Left ventricle myocardium inferior (tissue), 1 donor: ENCODE data around the gene MTX2. TPM values are rescaled to one million over a fixed set of nuclear protein-coding genes. Genes with fewer than 3 reads are reported as not detected.
"Not testable (repeated sequence)": the region's sequence is repeated elsewhere in the genome, so short reads cannot be mapped to it uniquely, and the experiment has no call there.

Source experiments
- DNase-seq: peaks from one replicate; pipeline ENCODE4 v3.0.0-alpha.2; 2020
- H3K27ac ChIP-seq: fragments of 200-600 bp; replicated peaks from 2 replicates; pipeline ENCODE4 v1.8.0; 2021
- H3K27me3 ChIP-seq: fragments of 200-600 bp; 2 replicates; pipeline ENCODE4 v1.8.0; 2021; ENCODE audit warnings: low read depth
- H3K36me3 ChIP-seq: fragments of 200-600 bp; 2 replicates; pipeline ENCODE4 v1.8.0; 2021
- H3K4me1 ChIP-seq: fragments of 200-600 bp; 2 replicates; pipeline ENCODE4 v1.8.0; 2021
- H3K4me3 ChIP-seq: fragments of 200-600 bp; 2 replicates; pipeline ENCODE4 v1.8.0; 2021; ENCODE audit warnings: mild to moderate bottlenecking, moderate library complexity
- H3K9me3 ChIP-seq: fragments of 200-600 bp; replicated peaks from 2 replicates; pipeline ENCODE4 v1.8.0; 2021
- CTCF ChIP-seq: fragments of 200-600 bp; IDR thresholded peaks from 2 replicates; pipeline ENCODE4 v1.8.0; 2021; ENCODE audit warnings: antibody characterized with exemption, mild to moderate bottlenecking, borderline replicate concordance
- intact Hi-C: fragments of 100-400 bp; cut with micrococcal nuclease; formaldehyde crosslinking; loops from one replicate; pipeline ENCODE4 v1.11.0; 2022
- total RNA-seq: library from RNA; stranded (reverse); fragmentation: NEBNext Ultra II Directional; extraction: Animal tissue kit (Norgen Biotek cat#: 25700); gene quantifications from one replicate; pipeline ENCODE4 v1.2.1, GENCODE V29; 2021
- donor health status: DM: no; HTN: yes; CAD: no; lungs with severe emphysema.

MTX2 gene
- total RNA-seq, 1 donor from 2014 or later = 52.0 TPM

GRCh38 chr2:176339208-176339607 lies 70.0 kb downstream of the MTX2 start:
- no peaks in the 10 kb centered on the region for H3K4me1 ChIP-seq
- intact Hi-C loops = no loop called here
- no peak overlapping the region for H3K4me3 ChIP-seq
- no peaks in the 10 kb centered on the region for H3K9me3 ChIP-seq
- no peak overlapping the region for H3K27ac ChIP-seq
- H3K27me3 ChIP-seq = no peaks in the 10 kb centered on the region
- no peak for DNase-seq
- H3K36me3 ChIP-seq = peaks cover 27% of the 10 kb centered on the region
- TF ChIP-seq CTCF = no peak

- intact Hi-C loops = no loop called here
- Histone ChIP-seq H3K27me3 (no peaks in the 10 kb centered on the region), H3K4me3 (no peak overlapping the region), H3K36me3 (no peaks in the 10 kb centered on the region), H3K27ac (no peak overlapping the region), H3K4me1 (no peaks in the 10 kb centered on the region), H3K9me3 (no peaks in the 10 kb centered on the region)
- no peak for TF ChIP-seq CTCF
- no peak for DNase-seq
Observed at GRCh38 chr2:176356251-176356650, 87.0 kb downstream of the MTX2 start.

- no peak for TF ChIP-seq CTCF
- Histone ChIP-seq H3K27me3 (no peaks in the 10 kb centered on the region), H3K36me3 (no peaks in the 10 kb centered on the region), H3K9me3 (peaks cover 4% of the 10 kb centered on the region), H3K4me3 (no peak overlapping the region), H3K27ac (no peak overlapping the region), H3K4me1 (no peaks in the 10 kb centered on the region)
- intact Hi-C loops = no loop called here
- DNase-seq = no peak
Observed at GRCh38 chr2:176364273-176364977, 95.2 kb downstream of the MTX2 start.

DNA sequence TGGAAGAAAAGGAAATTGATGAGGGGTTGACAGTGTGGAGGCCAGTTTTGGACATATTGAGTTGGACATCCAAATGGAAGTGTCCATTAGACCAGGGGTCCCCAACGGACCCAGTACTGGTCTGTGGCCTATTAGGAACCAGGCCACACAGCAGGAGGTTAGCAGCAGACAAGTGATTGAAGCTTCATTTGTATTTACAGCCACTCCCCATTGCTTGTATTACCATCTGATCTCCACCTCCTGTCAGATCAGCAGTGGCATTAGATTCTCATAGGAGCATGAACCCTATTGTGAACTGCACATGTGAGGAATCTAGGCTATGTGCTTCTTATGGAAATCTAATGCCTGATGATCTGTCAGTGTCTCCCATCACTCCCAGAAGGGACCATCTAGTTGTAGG lies 99.1 kb downstream of the MTX2 start:
- TF ChIP-seq CTCF = no peak

DNA sequence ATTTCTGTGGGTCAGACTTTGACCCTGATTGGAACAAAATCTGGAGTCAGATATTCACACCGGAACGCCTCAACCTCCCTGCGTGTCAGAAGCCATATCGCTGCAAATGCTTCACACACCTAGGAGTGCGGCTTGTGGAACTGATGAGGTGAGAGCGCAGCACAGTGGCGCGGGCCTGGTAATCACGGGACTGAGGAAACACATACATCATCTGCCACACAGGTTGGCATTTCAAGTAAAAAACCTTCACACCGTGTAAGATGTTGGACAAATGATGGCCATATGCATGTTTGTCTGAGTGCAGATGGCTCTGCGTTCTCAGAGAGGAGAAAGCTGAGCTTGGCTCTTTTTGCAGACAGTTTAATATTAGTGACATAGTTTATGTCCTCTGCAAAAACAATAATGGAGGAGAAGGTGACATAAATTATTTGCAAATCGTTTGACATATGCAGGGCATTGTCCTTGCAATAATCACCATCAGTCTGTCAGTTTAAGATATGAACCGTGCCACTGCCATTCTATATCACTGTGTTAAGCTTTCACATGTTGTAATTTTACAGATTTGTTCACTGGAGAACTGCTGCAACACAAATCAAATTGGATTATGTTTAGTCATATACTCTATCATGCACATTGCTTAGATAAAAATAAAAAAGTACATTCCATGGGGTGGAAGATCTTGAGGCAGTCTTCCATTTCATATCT lies 101.4 kb downstream of the MTX2 start:
- DNase-seq = no peak
- no peak overlapping the region for H3K27ac ChIP-seq
- no peaks in the 10 kb centered on the region for H3K27me3 ChIP-seq
- H3K4me1 ChIP-seq = no peaks in the 10 kb centered on the region
- H3K4me3 ChIP-seq = no peak overlapping the region
- TF ChIP-seq CTCF = no peak
- H3K36me3 ChIP-seq = no peaks in the 10 kb centered on the region
- intact Hi-C loops = no loop called here
- H3K9me3 ChIP-seq = peaks cover 4% of the 10 kb centered on the region

More for the DNA sequence above, 99.1 kb downstream of the MTX2 start:
- Histone ChIP-seq H3K4me3 (no peak overlapping the region), H3K9me3 (peaks cover 4% of the 10 kb centered on the region), H3K27me3 (no peaks in the 10 kb centered on the region), H3K27ac (no peak overlapping the region), H3K36me3 (no peaks in the 10 kb centered on the region), H3K4me1 (no peaks in the 10 kb centered on the region)
- intact Hi-C loops = no loop called here
- no peak for DNase-seq

DNA sequence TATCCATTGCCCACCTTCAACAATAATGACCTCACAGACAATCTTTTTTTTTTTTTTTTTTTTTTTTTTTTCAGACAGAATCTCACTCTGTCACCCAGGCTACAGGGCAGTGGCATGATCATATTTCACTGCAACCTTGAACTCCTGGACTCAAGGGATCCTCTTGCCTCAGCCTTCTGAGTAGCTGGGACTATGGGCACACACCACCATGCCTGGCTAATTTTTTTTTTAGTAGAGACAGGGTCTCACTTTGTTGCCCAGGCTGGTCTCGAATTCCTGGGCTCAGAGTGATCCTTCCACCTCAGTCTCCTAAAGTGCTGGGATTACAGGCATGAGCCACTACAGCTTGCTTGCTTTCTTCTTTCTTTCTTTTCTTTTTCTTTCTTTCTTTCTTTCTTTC lies 103.9 kb downstream of the MTX2 start:
- H3K4me1 ChIP-seq, H3K27me3 ChIP-seq, H3K4me3 ChIP-seq, H3K27ac ChIP-seq, DNase-seq, H3K36me3 ChIP-seq, intact Hi-C loops: not testable (repeated sequence)
- peaks cover 12% of the 10 kb centered on the region for H3K9me3 ChIP-seq
